Gastrocnemius medialis (tissue), 4 donors: ENCODE results near the gene CCL11. TPM values are rescaled to one million over a fixed set of nuclear protein-coding genes. Genes with fewer than 3 reads are reported as not detected.

Experiments
- ATAC-seq, 2 donors: fragments of 150-250 bp; one replicate each; pipeline ENCODE4 v1.9.1; 2016
- DNase-seq, 2 donors: peaks; one replicate each; pipeline ENCODE4 v3.0.0-alpha.2; 2019
- H3K27ac ChIP-seq, 4 donors: fragments of 200-600 bp; sonication (generic); 1 replicate in 1 of 4; 2 replicates in 3 of 4; pipeline ENCODE4 v1.5.1; 2016 to 2018; ENCODE audit warnings: mild to moderate bottlenecking in 2 of 4, moderate library complexity in 1 of 4
- H3K27me3 ChIP-seq, 3 donors: fragments of 200-600 bp; sonication (generic) in 2 of 3; 1 replicate in 1 of 3; 2 replicates in 2 of 3; pipeline versions ENCODE4 v1.5.1 to v1.6.0; 2016 to 2019; ENCODE audit warnings: mild to moderate bottlenecking in 1 of 3, moderate library complexity in 1 of 3
- H3K36me3 ChIP-seq, 2 donors: fragments of 200-600 bp; sonication (generic) in 1 of 2; one replicate each; pipeline ENCODE4 v1.5.1; 2017 to 2018
- H3K4me1 ChIP-seq, 2 donors: fragments of 200-600 bp; sonication (generic) in 1 of 2; one replicate each; pipeline ENCODE4 v1.5.1; 2016 to 2017; ENCODE audit warnings: mild to moderate bottlenecking in 2 of 2
- H3K4me3 ChIP-seq, 4 donors: fragments of 200-600 bp; sonication (generic) in 3 of 4; 1 replicate in 1 of 4; 2 replicates in 3 of 4; pipeline ENCODE4 v1.5.1; 2016 to 2019; ENCODE audit warnings: mild to moderate bottlenecking in 2 of 4
- H3K9me3 ChIP-seq, 3 donors: fragments of 200-600 bp; sonication (generic) in 2 of 3; 1 replicate in 1 of 3; 2 replicates in 2 of 3; pipeline ENCODE4 v1.5.1; 2016 to 2019
- POLR2A ChIP-seq, 2 donors: fragments of 450-650 bp; IDR thresholded peaks; one replicate each; pipeline ENCODE4 v1.6.1; 2017; ENCODE audit warnings: antibody characterized with exemption in 2 of 2, mild to moderate bottlenecking in 2 of 2, moderate library complexity in 2 of 2
- in situ Hi-C, 4 donors: fragments of 200-750 bp; cut with MboI; loops; one replicate each; pipeline versions ENCODE4 v1.15.0 to v1.8.0; 2017; ENCODE audit warnings: low sequenced_read_pairs in 4 of 4
- intact Hi-C: fragments of 100-400 bp; cut with DNase I; formaldehyde crosslinking; loops from one replicate; pipeline ENCODE4 v1.15.1; 2023; ENCODE audit warnings: low total_unique reads
- total RNA-seq, 4 donors: library from RNA; depleted of rRNA; stranded (reverse); fragments of >200 nt; gene quantifications; one replicate each; pipeline versions ENCODE4 v1.1.0 to v1.2.3, GENCODE V29; 2016
- TF ChIP-seq, protein P1 (sequence below), 5 experiments: fragments of 450-650 bp in 3 of 5; fragments of 200-600 bp in 2 of 5; sonication (generic) in 2 of 5; IDR thresholded peaks in 4 of 5; conservative IDR thresholded peaks in 1 of 5; 1 replicate in 4 of 5; 2 replicates in 1 of 5; pipeline ENCODE4 v1.5.1; 2016 to 2019; ENCODE audit warnings: antibody characterized with exemption in 5 of 5, mild to moderate bottlenecking in 3 of 5, moderate library complexity in 3 of 5

The CCL11 gene
- not detected for total RNA-seq

DNA sequence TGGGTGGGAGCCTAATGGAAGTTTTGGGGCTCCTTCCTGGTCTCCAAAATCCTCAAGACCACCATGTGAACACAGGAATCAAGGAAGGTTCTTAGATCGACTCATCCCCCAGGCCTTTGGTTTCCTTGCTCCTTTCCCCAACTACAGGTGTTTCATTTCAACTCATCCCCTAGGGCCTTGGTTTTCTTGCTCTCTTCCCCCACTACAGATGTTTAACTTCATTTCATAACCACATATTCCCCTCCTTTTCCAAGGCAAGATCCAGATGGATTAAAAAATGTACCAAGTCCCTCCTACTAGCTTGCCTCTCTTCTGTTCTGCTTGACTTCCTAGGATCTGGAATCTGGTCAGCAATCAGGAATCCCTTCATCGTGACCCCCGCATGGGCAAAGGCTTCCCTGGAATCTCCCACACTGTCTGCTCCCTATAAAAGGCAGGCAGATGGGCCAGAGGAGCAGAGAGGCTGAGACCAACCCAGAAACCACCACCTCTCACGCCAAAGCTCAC is at the start of gene CCL11:
CCL11 (plus strand) TSS at position 457 of the 507 bp plus-strand sequence. CDS start 67 bp downstream, outside the sequence.
- in situ Hi-C loops (no loop called here), intact Hi-C loops (no loop called here)
- no peaks in the 10 kb centered on the region for H3K36me3 ChIP-seq
- no peaks in the 10 kb centered on the region for H3K27me3 ChIP-seq
- H3K4me1 ChIP-seq: peaks cover 0 to 3% of the 10 kb centered on the region in 2 donors
- DNase-seq: no peak
- no peaks in the 10 kb centered on the region for H3K9me3 ChIP-seq
- H3K27ac ChIP-seq: no peak within 1 kb of the TSS
- H3K4me3 ChIP-seq: no peak within 1 kb of the TSS
- no peak for ATAC-seq
- TF ChIP-seq POLR2A (IDR thresholded peaks at IDR 0.05): no peak
- TF ChIP-seq, protein P1, sequence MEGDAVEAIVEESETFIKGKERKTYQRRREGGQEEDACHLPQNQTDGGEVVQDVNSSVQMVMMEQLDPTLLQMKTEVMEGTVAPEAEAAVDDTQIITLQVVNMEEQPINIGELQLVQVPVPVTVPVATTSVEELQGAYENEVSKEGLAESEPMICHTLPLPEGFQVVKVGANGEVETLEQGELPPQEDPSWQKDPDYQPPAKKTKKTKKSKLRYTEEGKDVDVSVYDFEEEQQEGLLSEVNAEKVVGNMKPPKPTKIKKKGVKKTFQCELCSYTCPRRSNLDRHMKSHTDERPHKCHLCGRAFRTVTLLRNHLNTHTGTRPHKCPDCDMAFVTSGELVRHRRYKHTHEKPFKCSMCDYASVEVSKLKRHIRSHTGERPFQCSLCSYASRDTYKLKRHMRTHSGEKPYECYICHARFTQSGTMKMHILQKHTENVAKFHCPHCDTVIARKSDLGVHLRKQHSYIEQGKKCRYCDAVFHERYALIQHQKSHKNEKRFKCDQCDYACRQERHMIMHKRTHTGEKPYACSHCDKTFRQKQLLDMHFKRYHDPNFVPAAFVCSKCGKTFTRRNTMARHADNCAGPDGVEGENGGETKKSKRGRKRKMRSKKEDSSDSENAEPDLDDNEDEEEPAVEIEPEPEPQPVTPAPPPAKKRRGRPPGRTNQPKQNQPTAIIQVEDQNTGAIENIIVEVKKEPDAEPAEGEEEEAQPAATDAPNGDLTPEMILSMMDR (IDR thresholded peaks at IDR 0.05 in 4 of 5, conservative IDR thresholded peaks at IDR 0.05 in 1 of 5): no peak

DNA sequence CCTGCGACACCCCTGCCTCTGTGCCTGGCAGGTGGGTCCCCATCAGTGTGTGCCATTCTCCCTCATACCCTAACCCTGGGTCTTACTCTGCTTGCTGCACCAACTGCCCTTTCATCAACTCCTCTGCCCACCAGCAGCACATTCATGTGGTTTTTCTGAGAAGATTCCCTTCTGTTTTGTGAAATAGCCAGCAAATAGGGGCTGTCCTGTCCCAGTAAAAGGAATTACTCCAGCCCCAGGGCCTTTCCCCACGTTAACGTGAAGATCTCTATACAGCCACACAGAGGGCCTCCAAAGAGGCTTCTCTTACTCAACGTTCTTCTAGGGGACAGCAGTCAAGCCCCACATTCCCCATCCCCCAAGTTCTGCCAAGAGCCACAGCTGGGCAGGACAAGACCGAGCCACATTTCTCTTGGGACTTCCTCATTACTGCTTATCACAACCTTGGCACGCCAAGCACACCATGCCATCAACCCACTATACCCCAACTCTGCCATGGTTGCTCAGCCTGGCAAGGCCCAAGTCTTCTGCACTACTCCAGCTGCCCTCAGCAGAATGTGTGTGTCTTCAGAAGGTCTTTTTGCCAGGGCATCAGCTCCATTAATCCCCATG is 49.2 kb upstream of the CCL11 start:
- Histone ChIP-seq H3K27ac (peak overlapping the region; percentile 65 to 69 (median 67)), H3K36me3 (no peaks in the 10 kb centered on the region), H3K9me3 (no peaks in the 10 kb centered on the region), H3K4me1 (peaks cover 41 to 64% of the 10 kb centered on the region in 2 donors), H3K27me3 (no peaks in the 10 kb centered on the region), H3K4me3 (no peak overlapping the region)
- intact Hi-C loops: loop anchor here (5.0 kb wide), 1 partner anchor 34 kb away; no protein-coding TSS in a partner anchor
- ATAC-seq (no peak), DNase-seq (no peak)
- TF ChIP-seq, protein P1 (IDR thresholded peaks at IDR 0.05 in 4 of 5, conservative IDR thresholded peaks at IDR 0.05 in 1 of 5): no peak
- TF ChIP-seq POLR2A (IDR thresholded peaks at IDR 0.05): no peak
- in situ Hi-C loops: no loop called here

DNA sequence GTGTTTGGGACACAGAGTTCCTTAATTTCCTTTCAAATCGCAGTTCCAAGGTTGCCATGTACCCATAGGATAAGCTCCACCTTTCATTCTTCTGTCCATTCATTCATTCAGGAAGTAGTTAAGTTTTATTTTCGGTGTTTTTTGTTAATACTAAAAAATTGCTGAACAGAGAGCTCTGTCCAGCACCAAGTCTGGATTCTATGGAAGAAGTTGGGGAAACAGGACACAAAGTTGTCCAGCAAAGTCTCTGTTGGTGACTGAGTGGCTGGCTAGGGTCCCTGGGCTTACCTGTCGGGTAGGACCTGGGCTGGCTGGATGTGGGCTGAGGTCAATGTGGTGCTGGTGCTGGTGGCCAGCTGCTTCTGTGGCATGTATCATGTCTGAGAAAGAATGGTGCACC is 48.1 kb upstream of the CCL11 start:
- Histone ChIP-seq H3K4me1 (peaks cover 52 to 75% of the 10 kb centered on the region in 2 donors), H3K4me3 (no peak overlapping the region), H3K36me3 (no peaks in the 10 kb centered on the region), H3K27me3 (no peaks in the 10 kb centered on the region), H3K9me3 (no peaks in the 10 kb centered on the region), H3K27ac (no peak overlapping the region)
- in situ Hi-C loops (no loop called here), intact Hi-C loops (loop anchor here (5.0 kb wide), 1 partner anchor 35 kb away; no protein-coding TSS in a partner anchor)
- TF ChIP-seq, protein P1 (IDR thresholded peaks at IDR 0.05 in 4 of 5, conservative IDR thresholded peaks at IDR 0.05 in 1 of 5): no peak
- no peak for TF ChIP-seq POLR2A (IDR thresholded peaks at IDR 0.05)
- no peak for DNase-seq
- ATAC-seq: no peak

DNA sequence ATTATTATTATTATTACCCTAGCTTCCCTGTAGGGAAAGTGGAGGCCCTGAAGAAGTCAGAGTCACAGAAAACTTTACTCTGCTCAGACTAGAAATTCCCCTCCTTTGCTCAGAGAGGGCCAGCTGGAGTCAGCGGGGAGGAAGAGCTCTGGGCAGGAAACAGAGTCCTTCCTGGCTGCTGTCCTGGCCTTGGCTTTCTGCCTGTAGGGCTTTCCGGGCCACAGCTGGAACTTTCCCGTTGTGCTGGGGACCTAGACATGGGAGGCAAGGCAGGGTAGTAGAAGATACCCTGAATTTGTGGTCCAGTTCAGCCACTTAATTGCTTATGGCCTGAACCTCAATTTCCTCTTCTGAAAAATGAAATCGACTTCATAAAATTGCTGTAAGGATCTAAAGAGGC is 44.5 kb upstream of the CCL11 start:
- Histone ChIP-seq H3K36me3 (no peaks in the 10 kb centered on the region), H3K9me3 (no peaks in the 10 kb centered on the region), H3K4me1 (peaks cover 31 to 55% of the 10 kb centered on the region in 2 donors), H3K27me3 (no peaks in the 10 kb centered on the region), H3K27ac (peak overlapping the region in 2 of 4 donors; percentile 29 to 39), H3K4me3 (no peak overlapping the region)
- in situ Hi-C loops (no loop called here), intact Hi-C loops (no loop called here)
- TF ChIP-seq POLR2A (IDR thresholded peaks at IDR 0.05): no peak
- TF ChIP-seq, protein P1 (IDR thresholded peaks at IDR 0.05 in 4 of 5, conservative IDR thresholded peaks at IDR 0.05 in 1 of 5): no peak
- ATAC-seq (peak; percentile 52 to 62), DNase-seq (peak; percentile 46 to 52)
